ENCODE results near the gene KANK4.

DNA sequence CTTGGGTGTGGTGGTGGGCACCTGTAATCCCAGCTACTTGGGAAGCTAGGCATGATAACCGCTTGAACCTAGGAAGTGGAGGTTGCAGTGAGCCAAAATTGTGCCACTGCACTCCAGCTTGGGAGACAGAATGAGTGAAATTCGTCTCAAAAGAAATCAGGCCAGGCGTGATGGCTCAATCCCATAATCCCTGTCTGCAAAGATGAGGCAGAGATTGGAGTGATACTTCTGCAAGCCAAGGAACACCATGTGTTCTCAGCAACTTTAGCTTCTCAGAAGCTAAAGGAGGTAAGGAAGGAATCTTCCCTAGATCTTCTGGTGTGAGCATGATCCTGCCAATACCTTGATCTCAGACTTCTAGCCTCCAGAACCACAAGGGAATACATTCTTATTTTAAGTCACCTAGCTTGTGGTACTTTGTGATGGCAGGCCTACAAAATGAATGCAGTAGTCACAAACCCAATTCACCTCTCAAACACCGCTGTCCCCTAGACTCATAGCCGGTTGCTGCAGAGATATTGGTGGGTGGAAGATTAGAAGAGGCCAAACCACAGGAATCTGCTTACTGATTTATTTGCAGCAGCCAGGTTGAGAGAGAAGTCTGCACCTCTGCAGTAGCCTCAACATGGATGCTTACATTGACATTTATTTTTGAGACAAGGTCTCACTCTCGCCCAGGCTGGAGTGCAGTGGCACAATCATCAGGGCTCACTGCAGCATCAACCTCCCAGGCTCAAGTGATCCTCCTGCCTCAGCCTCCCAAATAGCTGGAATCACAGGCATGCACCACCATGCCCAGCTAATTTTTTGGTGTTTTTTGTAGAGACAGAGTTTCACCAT, 105.9 kb downstream of the KANK4 start:
- TF ChIP-seq POLR2A (IDR thresholded peaks at IDR 0.05) (no peak), EP300 (IDR thresholded peaks at IDR 0.05) (no peak)
- TF ChIP-seq, protein P1, sequence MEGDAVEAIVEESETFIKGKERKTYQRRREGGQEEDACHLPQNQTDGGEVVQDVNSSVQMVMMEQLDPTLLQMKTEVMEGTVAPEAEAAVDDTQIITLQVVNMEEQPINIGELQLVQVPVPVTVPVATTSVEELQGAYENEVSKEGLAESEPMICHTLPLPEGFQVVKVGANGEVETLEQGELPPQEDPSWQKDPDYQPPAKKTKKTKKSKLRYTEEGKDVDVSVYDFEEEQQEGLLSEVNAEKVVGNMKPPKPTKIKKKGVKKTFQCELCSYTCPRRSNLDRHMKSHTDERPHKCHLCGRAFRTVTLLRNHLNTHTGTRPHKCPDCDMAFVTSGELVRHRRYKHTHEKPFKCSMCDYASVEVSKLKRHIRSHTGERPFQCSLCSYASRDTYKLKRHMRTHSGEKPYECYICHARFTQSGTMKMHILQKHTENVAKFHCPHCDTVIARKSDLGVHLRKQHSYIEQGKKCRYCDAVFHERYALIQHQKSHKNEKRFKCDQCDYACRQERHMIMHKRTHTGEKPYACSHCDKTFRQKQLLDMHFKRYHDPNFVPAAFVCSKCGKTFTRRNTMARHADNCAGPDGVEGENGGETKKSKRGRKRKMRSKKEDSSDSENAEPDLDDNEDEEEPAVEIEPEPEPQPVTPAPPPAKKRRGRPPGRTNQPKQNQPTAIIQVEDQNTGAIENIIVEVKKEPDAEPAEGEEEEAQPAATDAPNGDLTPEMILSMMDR (IDR thresholded peaks at IDR 0.05), result no peak
